C4-2B (cell line): ENCODE data around the gene DDTL.

Experiments used
- H3K27ac ChIP-seq: fragments of 450-650 bp; 2 replicates; pipeline ENCODE4 v1.5.1; 2017
- CTCF ChIP-seq: fragments of 450-650 bp; conservative IDR thresholded peaks from 2 replicates; pipeline ENCODE4 v1.5.1; 2017; ENCODE audit warnings: mild to moderate bottlenecking
- ZFX ChIP-seq: fragments of 450-650 bp; IDR thresholded peaks from 2 replicates; pipeline ENCODE4 v1.6.1; 2017

Gene DDTL

GRCh38 chr22:24003887-24004286, 37.2 kb downstream of the DDTL start:
- no peak overlapping the region for H3K27ac ChIP-seq
- no peak for TF ChIP-seq CTCF
- no peak for TF ChIP-seq ZFX

GRCh38 chr22:24005201-24005600, 38.5 kb downstream of the DDTL start, which contains the start of gene GSTT4:
Gene GSTT4 (minus strand): TSS chr22:24005453. CDS start chr22:24005356, 97 bp downstream.
- H3K27ac ChIP-seq = peak within 1 kb of the TSS; percentile 49
- TF ChIP-seq ZFX = peak; percentile 62; the same call in 1 of the 2 replicates
- TF ChIP-seq CTCF = no peak

GRCh38 chr22:24006207-24006913, 39.7 kb downstream of the DDTL start:
- H3K27ac ChIP-seq = peak overlapping the region; percentile 49
- TF ChIP-seq ZFX (no peak), CTCF (no peak)

GRCh38 chr22:24006914-24007214, 40.2 kb downstream of the DDTL start:
- peak overlapping the region; percentile 49 for H3K27ac ChIP-seq
- TF ChIP-seq CTCF (no peak), ZFX (no peak)

GRCh38 chr22:24007253-24008021, 40.7 kb downstream of the DDTL start:
- TF ChIP-seq CTCF = no peak
- no peak for TF ChIP-seq ZFX
- H3K27ac ChIP-seq = peak overlapping the region; percentile 49

- peak overlapping the region; percentile 49 for H3K27ac ChIP-seq
- TF ChIP-seq CTCF (no peak), ZFX (no peak)
These were observed 41.3 kb downstream of the DDTL start for GRCh38 chr22:24008022-24008283.

- H3K27ac ChIP-seq = no peak overlapping the region
- TF ChIP-seq CTCF = no peak
- TF ChIP-seq ZFX = no peak
These were observed 41.9 kb downstream of the DDTL start for GRCh38 chr22:24008381-24009226.
